HG02943 (cell line): Measurements from ENCODE around the gene XRCC5.
"Not testable (repeated sequence)": the region's sequence is repeated elsewhere in the genome, so short reads cannot be mapped to it uniquely, and the experiment has no call there.

Experiments
- ATAC-seq: cut with Tn5 transposase; IDR thresholded peaks from one replicate; pipeline ENCODE4 v1.9.1; 2021; ENCODE audit warnings: mild to moderate bottlenecking, low read depth, moderate library complexity; ENCODE audit not compliant: unreplicated experiment

Gene XRCC5

GRCh38 chr2:216183462-216183861 is 74.3 kb downstream of the XRCC5 start:
- no peak for ATAC-seq

GRCh38 chr2:216188559-216188850 is 79.4 kb downstream of the XRCC5 start:
- ATAC-seq: no peak

- no peak for ATAC-seq
Observed at GRCh38 chr2:216188956-216189355, 79.8 kb downstream of the XRCC5 start.

GRCh38 chr2:216189410-216189809 is 80.3 kb downstream of the XRCC5 start:
- ATAC-seq: no peak

- ATAC-seq: no peak
Observed at GRCh38 chr2:216192181-216192580, 83.0 kb downstream of the XRCC5 start.

GRCh38 chr2:216192931-216193330 is 83.8 kb downstream of the XRCC5 start:
- no peak for ATAC-seq

GRCh38 chr2:216194013-216194412 is 84.9 kb downstream of the XRCC5 start:
- ATAC-seq: no peak

- no peak for ATAC-seq
Observed at GRCh38 chr2:216194561-216194960, 85.4 kb downstream of the XRCC5 start.

- no peak for ATAC-seq
Observed at GRCh38 chr2:216195565-216196029, 86.4 kb downstream of the XRCC5 start.

GRCh38 chr2:216201692-216202306 is 92.7 kb downstream of the XRCC5 start:
- ATAC-seq: no peak

- no peak for ATAC-seq
Observed at GRCh38 chr2:216202626-216203250, 93.6 kb downstream of the XRCC5 start.

GRCh38 chr2:216205486-216205885 is 96.3 kb downstream of the XRCC5 start:
- ATAC-seq: no peak

- peak; percentile 54 for ATAC-seq
Observed at GRCh38 chr2:216206041-216206703, 97.0 kb downstream of the XRCC5 start.

GRCh38 chr2:216206821-216207220 is 97.7 kb downstream of the XRCC5 start:
- no peak for ATAC-seq

GRCh38 chr2:216208661-216209060 is 99.5 kb downstream of the XRCC5 start:
- ATAC-seq: not testable (repeated sequence)

- no peak for ATAC-seq
Observed at GRCh38 chr2:216210701-216211540, 101.8 kb downstream of the XRCC5 start.

GRCh38 chr2:216211614-216212145 is 102.5 kb downstream of the XRCC5 start:
- no peak for ATAC-seq

GRCh38 chr2:216214768-216215167 is 105.6 kb downstream of the XRCC5 start:
- ATAC-seq: no peak

GRCh38 chr2:216215658-216216390 is 106.7 kb downstream of the XRCC5 start:
- ATAC-seq: no peak
